ENCODE measurements around the gene PLEK. TPM values are rescaled to one million over a fixed set of nuclear protein-coding genes. Genes with fewer than 3 reads are reported as not detected.

Gene PLEK
- polyA plus RNA-seq, 1 experiment, result 0.06 TPM

DNA sequence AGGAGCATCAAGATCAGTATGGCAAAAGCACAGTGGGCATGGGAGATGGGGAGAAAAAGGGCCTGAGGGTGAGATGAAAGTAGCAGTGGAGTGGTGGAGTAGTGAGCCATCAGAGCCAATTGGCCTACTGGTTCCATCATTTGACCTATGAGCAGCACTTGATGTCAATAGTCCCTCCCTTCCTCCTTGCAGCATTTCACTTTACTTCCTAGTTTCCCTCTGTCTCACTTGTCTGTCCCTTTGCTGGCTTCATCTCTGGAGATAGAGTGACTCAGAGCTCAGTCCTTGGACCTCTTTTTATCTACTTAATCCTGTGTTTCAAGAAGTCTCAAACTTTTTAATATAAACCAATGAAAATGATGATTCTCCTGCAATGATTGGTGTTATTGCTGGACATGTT, 69.9 kb downstream of the PLEK start:
- Histone ChIP-seq H3K9me3 (ENCODE audit: control insufficient read depth, insufficient read depth, low read length) (peaks cover 4% of the 10 kb centered on the region; the same call in 1 of the 2 replicates), H3K27ac (ENCODE audit: low read depth, low read length) (no peak overlapping the region), H3K4me3 (ENCODE audit: low read depth, low read length) (no peak overlapping the region), H3K27me3 (ENCODE audit: control insufficient read depth, insufficient read depth, low read length) (no peaks in the 10 kb centered on the region)
- TF ChIP-seq, protein P1, sequence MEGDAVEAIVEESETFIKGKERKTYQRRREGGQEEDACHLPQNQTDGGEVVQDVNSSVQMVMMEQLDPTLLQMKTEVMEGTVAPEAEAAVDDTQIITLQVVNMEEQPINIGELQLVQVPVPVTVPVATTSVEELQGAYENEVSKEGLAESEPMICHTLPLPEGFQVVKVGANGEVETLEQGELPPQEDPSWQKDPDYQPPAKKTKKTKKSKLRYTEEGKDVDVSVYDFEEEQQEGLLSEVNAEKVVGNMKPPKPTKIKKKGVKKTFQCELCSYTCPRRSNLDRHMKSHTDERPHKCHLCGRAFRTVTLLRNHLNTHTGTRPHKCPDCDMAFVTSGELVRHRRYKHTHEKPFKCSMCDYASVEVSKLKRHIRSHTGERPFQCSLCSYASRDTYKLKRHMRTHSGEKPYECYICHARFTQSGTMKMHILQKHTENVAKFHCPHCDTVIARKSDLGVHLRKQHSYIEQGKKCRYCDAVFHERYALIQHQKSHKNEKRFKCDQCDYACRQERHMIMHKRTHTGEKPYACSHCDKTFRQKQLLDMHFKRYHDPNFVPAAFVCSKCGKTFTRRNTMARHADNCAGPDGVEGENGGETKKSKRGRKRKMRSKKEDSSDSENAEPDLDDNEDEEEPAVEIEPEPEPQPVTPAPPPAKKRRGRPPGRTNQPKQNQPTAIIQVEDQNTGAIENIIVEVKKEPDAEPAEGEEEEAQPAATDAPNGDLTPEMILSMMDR (IDR thresholded peaks at IDR 0.05; ENCODE audit: low read depth, low read length), result no peak
- CTCF ChIA-PET, result no interaction called here
- DNase-seq (ENCODE audit: low read depth, low spot score), result no peak
- POLR2A ChIA-PET, result no interaction called here

DNA sequence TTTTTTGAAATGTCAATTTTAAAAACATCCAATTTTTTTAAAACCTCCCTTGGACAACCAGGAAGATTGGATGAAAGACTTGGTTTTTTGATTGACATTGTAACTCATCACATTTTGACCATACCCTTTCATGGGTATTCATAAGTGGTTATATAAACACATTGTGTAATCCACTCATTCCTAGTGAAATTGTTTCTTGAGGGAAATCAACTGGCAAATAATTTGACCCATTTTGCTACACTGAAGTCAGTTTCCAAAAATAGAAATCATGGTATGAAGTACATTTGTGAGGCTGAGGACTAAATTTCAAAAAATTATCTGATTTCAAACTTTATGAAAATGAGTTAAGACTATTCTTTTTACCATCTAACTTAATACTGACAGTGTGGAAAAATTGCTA, 70.5 kb downstream of the PLEK start:
- POLR2A ChIA-PET, result no interaction called here
- Histone ChIP-seq H3K4me3 (ENCODE audit: low read depth, low read length) (no peak overlapping the region), H3K27me3 (ENCODE audit: control insufficient read depth, insufficient read depth, low read length) (no peaks in the 10 kb centered on the region), H3K9me3 (ENCODE audit: control insufficient read depth, insufficient read depth, low read length) (peaks cover 4% of the 10 kb centered on the region; the same call in 1 of the 2 replicates), H3K27ac (ENCODE audit: low read depth, low read length) (no peak overlapping the region)
- DNase-seq (ENCODE audit: low read depth, low spot score), result no peak
- CTCF ChIA-PET, result no interaction called here
- TF ChIP-seq, protein P1 (IDR thresholded peaks at IDR 0.05; ENCODE audit: low read depth, low read length), result no peak

DNA sequence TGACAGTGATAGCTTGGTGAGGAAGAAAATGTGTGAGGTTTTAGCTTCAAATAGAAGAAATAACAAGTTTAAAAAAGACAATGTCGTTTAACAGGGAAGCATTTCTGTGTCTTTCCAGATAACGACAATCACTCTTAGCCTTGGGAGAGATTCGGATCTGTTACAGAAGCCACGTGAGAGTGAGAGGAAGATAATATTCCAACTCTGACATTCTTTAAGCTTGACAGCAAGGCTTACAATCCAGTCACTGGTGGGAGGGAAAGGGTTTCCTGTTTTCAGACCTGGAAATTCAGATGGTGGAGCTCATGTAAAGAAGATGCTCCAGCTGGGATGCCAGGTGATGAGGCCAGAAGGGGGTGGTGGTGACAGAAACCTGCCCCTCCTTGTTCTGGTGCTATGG, 71.2 kb downstream of the PLEK start:
- DNase-seq (ENCODE audit: low read depth, low spot score), result no peak
- peaks cover 4% of the 10 kb centered on the region; the same call in 1 of the 2 replicates for H3K9me3 ChIP-seq (ENCODE audit: control insufficient read depth, insufficient read depth, low read length)
- TF ChIP-seq, protein P1 (IDR thresholded peaks at IDR 0.05; ENCODE audit: low read depth, low read length), result no peak
- CTCF ChIA-PET, result interaction anchor here (0.6 kb wide), 1 partner anchor 27 kb away, joined by 3 read pairs; no protein-coding TSS in a partner anchor
- H3K4me3 ChIP-seq (ENCODE audit: low read depth, low read length), result no peak overlapping the region
- no peaks in the 10 kb centered on the region for H3K27me3 ChIP-seq (ENCODE audit: control insufficient read depth, insufficient read depth, low read length)
- H3K27ac ChIP-seq (ENCODE audit: low read depth, low read length), result no peak overlapping the region
- POLR2A ChIA-PET, result no interaction called here

DNA sequence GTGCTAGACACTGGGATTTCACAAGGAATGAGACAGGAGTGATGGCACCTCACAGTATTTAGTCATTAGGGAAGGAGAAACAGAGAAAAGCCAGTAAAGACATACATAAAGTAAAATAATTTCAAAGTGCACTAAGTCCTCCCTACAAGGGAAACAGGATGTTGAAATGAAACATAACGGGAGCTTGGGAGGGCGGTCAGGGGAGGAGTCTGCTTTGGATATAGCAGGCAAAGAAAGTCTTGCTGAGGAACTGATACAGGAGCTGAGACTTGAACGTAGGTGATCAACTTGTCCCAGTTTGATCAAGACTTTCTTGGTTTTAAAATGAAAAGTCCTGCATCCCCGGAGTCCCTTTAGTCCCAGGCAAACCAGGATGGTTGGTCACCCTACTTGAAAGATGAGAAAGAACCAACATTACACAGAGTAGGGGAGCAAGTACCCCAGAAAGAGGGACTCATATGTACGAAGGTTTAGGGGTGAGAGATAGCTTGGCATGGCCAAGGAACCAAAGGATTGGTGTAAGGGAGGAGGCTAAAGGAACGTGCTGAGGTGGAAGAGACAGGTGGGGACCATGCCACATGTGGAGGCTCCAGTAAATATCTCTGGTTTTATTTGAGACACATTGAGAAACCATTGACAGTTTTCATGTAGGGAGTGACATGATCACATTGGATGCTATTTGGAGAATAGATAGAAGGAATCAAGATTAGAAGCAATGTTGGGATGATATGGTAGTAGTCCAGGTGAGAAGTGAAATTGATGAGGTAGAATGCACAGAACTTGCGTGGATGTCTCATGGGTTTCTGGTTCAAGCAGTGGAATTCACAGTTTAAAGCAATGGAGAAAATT, 73.6 kb downstream of the PLEK start:
- Histone ChIP-seq H3K27me3 (ENCODE audit: control insufficient read depth, insufficient read depth, low read length) (no peaks in the 10 kb centered on the region), H3K4me3 (ENCODE audit: low read depth, low read length) (no peak overlapping the region), H3K27ac (ENCODE audit: low read depth, low read length) (no peak overlapping the region), H3K9me3 (ENCODE audit: control insufficient read depth, insufficient read depth, low read length) (no peaks in the 10 kb centered on the region)
- TF ChIP-seq, protein P1 (IDR thresholded peaks at IDR 0.05; ENCODE audit: low read depth, low read length), result no peak
- no peak for DNase-seq (ENCODE audit: low read depth, low spot score)
- ChIA-PET POLR2A (no interaction called here), CTCF (interaction anchor here (7.3 kb wide), 1 partner anchor 317 kb away, joined by 69 read pairs; no protein-coding TSS in a partner anchor)
